ENCODE data around the gene COPS3.

The COPS3 gene

DNA sequence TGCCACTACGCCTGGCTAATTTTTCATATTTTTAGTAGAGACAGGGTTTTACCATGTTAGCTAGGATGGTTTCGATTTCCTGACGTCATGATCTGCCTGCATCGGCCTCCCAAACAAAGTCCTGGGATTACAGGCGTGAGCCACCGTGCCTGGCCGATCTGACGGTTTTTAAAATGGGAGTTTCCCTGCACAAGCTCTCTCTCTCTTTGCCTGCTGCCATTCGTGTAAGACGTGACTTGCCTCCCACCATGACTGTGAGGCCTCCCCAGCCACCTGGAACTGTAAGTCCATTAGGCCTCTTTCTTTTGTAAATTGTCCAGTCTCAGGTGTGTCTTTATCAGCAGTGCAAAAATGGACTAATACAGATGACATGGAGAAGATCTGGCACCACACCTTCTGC is 39.4 kb downstream of the COPS3 start:
- DNase-seq (ENCODE audit: low spot score): no peak

DNA sequence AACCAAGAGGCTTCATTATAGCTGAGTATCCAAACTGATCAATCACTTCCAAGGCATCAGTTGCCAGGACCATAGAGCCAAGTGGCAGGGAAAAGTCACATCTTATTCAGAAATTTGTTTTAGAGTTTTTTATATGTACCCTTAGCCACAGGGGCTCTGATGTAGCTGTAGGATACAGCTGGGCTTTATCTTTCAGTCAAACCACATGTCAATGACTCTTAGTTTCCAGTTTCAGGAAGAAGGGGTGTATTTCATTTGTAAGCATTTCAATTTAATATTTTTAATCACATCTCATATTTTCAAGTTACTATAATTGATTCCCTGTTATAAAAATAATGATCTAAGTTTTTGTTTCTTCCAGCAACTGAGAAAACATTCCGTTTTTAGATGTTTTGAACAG is 41.2 kb downstream of the COPS3 start:
- peak; percentile 32 for DNase-seq (ENCODE audit: low spot score)

DNA sequence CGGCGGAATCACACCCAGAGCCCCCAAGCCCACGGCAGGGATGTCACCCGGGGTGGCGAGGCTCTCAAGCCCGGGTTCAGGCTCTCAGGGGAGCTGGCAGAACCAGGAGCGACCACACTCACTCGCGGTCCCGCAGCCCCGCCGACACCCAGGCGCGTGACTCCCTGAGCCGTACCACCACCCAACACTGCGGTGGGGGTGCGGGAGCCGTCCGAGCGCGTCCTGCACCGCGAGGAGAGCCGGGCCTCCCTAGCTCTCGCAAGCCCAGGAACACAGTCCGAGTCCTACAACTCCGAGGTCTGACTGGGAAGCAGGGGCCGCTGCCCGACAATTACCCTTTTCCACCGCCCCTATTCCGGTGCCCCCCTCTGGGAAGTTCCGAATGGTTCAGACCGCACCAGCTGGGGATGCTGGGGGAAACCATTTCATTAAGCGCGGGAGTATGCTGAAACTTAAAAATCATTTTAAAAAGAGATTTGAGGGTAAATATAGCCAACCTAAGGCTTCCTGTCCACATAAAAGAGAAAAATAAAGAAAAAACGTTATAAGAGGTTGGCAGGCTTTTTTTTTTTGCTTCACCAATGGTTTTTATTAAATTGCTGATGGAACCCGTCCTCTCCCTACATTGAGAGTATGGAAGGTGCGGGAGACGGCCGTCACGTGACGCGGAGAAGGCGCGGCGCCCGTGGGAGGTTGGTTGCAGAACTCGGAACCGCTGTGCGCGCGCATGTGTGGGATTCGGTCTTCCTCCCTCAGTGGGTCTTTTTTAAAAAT is 43.8 kb downstream of the COPS3 start, which contains the start of gene FLCN:
Gene FLCN (minus strand): TSS at position 143 of the 774 bp plus-strand sequence. CDS start 9,031 bp downstream, outside the sequence.
- DNase-seq (ENCODE audit: low spot score): peak; percentile 94

DNA sequence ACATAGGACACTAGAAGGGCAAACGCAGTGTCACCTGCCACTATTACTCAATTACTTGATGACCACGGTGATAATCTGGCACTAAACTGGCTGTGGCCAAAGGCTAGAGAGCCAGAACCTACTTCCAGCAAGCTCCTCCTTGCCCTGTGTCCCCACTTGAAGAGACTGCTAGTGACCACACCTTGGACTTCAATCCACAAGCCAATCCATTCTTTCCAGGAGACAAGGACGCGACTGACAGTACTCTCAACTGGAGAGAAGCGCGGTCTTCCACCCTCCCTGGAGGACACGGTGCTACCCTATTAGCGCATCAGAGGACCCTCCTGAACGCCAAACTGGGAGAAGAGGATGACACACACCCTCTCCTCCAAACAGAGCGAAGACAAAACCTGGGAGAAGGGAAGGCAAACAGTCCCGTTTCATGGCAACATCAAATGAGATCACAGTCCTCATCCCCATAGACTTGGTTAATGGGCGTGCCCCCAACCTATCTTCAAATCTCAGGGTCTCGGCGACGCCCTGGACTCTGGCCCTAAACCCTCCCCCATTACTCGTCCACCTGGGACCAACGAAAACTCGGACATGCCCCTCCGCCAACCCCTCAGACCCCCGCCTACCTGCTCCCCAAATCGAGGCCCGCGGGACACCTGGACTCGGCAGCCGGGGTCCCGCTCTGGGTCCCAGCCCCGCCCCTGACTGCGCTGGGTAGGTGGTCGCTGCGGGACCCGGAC is 44.6 kb downstream of the COPS3 start:
- peak; percentile 80 for DNase-seq (ENCODE audit: low spot score)

DNA sequence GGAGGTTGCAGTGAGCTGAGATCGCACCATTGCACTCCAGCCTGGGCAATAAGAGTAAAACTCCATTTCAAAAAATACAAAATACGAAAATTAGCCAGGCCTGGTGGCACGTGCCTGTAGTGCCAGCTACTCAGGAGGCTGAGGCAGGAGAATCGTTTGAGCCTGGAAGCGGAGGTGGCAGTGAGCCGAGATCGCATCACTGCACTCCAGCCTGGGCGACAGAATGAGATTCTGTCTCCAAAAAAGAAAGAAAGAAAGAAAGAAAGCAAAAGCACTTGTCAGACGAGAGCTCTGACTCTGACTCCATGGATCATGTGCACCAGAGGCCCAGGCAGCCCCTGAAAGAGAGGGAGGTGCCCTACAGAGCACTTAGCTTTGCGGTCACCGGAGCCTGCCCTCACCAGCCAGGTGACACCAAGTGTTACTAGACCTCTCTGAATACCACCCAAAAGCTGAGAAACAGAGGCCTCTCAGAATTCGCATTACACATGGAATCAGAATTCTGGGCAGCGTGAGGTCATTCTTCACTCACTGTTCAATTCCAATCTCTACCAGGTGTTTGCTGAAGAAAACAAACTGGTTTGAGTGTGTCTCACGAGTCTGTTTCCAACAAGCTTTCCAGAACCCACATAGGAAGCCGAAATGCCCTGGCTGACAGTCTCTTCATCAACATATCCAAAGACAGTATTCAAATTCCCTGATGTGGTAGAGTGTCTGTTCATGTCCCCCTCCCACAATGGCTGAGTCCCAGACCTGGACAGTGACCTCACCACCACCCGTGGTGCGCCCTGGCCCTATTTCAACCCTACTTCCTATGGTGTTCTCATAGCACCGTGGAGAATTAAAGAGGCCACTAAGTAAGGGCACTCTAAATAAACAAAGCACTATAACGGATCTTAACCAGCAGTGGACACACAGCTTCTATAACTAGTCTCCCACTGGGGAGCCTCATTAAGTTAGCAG is 45.6 kb downstream of the COPS3 start:
- DNase-seq (ENCODE audit: low spot score): peak; percentile 47

DNA sequence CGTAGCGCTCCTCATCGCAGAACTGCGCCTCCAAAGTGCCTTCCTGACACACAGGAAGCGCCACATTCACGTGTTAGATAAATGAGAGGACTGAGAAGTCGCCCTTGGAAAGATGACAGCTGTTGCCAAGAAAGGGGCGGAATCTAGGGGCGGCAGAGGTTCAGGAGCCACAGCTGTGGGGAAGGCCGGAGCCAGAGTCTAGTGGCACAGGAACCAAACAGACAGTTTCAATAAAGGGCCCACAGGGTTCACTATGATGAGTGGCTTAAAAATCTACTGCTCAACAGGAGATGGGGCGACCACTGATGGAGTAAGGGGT is 48.8 kb downstream of the COPS3 start:
- no peak for DNase-seq (ENCODE audit: low spot score)

DNA sequence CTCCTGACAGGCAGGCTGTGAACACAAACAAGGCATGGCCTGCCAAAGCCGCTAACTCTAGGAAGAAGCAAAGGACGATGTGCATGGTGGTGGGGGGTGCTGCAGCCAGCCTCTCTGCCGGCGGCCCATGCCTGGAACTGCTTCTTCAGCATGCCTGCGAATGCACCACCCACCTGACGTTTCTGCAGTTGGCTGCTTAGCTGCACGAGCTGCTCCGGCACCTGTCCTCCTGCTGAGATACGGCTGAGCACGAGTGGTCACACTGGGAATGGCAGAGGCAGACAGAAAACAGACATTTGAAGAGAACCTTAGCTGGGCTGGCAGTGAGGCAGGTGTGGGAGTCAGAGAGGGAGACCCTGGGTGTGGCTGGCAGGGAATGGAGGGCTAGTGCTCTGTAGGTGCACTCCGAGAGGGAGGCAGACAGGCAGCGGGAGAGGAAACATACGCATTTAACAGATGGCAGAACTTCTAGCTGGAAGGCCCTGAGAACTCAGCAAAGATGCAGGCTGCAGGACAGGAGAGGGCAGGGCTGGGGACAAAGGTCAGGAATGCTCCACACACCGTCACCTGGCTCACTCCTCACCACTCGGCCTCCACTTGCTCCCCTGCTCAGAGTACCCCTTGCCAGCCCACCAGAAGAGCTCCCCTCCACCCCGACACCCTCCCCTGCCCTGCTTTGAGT is 49.3 kb downstream of the COPS3 start:
- DNase-seq (ENCODE audit: low spot score): no peak

DNA sequence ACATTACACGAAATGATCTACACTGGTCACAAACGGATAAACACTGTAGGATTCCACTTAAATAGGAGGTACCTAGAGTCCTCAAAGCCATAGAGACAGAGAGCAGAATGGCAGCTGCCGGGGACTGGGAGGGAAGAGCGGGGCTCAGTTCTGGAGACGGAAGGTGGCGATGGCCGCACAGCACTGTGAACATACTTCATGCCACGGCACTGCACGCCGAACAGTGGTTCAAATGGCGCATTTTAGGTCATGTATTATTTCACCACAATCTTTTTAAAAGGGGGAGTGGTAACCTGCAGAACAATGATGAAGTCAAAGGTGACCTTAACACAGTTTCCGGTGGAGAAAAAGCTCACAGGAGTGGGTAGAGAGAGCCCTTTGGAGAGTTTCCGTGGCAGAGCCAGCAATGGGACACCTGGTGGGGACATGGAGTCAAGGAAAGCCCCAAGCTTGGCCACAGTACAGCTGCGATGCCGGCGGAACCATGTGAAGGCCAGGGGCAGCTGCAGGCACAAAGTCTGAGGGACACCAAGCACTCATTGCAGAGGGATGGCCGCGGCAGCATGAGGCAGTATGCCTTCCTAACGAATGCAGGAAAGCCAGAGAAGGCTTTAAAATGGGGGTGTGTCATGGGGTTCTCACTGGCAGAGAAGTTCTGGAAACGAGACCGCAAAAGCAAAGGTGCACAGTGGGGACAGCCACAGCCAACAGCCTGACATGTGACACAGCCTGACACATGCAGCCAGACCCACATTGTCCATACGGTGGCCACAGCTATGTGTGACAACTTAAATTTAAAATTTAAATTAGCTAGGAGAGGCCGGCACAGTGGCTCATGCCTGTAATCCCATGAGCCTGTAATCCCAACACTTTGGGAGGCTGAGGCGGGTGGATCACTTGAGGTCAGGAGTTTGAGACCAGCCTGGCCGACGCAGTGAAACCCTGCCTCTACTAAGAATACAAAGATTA is 51.3 kb downstream of the COPS3 start:
- DNase-seq (ENCODE audit: low spot score): no peak

DNA sequence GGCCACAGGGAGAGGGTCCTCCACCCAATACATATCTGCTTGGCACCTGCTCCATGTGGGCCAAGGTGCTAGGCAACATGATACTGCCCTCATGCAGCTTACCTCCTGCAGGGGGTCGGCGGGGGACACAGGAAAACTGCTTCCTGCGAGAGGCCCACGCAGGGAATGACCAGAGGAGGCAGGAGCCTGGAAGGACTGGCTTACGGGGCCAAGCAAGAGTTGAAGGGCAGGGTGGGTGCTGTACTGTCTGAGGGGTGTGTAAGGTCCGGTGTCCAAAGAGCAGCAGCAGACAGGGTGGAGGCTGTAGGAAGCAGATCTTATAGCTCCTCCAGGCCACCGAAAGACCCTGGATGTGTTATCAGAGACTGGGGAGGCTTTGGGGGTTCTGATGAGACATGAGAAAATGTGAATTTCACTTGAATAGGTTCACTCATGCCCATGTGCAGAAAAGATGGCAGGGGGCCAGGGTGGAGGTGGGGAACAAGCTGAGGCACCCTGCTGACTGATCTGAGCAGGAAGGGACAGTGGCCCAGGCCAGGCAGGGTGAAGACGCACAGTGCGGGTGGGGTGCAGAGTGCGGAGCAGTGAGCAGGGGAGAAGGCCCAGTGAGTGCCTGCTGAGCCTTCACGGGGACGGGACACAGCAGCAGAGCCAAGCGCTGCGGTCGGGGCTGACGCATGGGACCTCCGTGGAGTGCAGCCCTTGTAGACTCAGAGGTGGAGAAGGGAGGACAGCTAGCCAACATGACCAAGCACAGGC is 52.3 kb downstream of the COPS3 start:
- DNase-seq (ENCODE audit: low spot score): no peak

DNA sequence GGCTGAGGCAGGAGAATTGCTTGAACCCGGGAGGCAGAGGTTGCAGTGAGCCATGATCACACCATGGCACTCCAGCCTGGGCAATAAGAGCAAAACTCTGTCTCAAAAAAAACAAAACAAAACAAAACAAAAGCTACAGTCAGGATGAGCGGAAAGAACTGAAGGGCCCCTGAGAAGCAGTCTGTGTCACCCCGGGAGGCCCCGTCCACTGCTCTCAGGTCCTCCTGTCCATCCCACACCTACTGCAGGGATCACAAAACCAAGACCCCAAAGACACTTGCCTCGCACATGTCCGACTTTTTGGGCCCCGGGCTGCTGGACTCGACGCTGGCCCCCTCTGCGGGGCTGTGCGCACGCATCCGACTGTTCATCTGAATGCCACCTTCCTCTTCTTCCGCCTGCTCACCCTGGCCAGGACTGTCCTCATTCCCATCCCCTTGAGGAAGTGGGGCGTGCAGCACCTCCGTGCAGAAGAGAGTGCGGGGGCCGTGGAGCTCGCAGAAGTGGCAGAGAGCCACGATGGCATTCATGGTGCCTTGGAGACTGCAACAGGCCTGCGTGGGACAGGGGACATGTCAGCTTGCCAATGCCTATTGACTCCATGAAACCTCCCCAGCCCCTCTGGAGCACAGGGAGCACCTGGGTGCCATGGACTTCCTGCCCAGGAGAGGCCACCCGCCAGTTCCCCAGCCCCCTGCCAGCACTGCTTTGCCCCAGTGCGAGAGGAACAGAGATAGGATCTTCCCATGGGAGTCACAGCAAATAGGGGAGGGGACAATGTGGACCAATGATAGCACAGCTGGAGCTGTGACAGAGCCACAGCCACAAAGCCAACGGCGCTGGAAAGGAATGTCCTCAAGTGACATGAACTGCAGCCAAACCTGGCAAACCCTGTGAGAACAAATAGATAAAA is 53.2 kb downstream of the COPS3 start:
- no peak for DNase-seq (ENCODE audit: low spot score)

DNA sequence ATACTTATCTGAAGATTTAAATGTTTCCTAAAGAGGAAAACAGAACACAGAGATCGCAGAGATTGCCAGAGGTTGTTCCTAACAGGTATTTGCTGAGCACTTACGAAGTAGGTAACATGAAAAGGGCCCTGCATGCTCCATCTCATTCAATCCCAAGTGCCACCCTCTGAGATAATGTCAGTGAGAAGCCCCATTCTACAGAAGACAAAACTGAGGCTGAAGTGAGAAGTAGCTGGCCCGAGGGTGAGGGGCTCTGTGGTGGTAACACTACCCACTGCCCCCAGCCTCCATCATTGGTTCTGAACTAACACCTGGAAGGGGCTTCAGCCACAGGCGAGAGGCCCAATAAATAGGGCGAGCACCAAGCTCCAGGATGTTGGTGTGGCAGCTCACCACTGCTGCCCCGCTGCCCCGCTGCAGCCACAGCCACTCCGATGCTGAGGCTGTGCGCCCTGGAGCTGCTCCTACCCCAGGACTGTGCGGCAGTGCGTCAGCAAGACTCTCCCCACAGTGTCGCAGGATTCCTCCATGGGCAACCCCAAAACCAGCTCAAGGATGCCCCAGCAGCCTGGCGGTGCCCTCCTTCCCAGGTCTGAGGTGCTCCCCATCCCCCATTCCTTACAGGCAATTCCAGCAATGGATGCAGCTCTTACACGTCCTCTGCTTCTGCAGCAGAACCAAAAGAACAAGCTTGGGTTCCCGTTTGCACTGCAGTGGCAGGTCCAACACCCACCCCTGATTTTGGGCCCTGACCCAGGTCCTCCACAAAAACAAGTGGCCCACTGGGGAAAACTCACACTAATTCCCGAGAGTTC is 54.4 kb downstream of the COPS3 start:
- no peak for DNase-seq (ENCODE audit: low spot score)

DNA sequence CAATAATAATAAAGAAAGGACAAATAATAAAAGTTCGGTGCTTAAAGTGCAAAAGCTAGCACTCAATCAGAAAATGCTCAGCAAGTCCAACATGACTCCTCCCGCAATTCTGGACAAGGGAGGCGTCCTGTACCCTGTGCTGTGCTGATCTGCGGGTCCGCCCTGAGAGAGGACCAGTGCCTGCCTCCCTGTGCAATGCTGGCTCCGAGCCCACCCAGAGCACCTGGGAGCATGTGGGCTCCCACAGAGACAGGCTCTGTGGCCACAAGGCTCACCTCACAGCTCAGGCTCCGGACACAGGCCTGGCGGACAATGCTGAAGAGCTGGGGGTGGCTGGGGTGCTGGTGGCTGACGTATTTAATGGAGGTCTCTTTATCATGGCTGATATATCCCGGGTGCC is 55.1 kb downstream of the COPS3 start:
- no peak for DNase-seq (ENCODE audit: low spot score)

DNA sequence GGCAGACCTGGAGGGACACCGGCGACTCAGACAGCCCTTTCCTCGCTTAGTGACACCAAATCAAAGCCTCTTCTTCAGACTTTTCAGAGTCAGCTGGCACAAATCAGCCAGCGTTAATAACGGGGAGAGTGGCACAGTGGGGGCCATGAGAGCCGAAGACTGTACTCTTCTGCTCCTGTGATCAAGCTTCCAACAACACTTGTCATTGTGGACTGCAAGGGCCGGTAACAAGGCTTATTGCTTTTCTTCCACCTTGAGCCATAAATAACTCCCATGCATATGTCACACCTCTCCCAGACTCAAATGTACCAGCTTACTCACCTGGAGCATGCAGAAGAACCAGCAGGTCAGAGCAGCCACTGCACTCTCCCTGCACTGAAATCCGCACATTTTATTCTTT is 56.9 kb downstream of the COPS3 start:
- DNase-seq (ENCODE audit: low spot score): no peak

DNA sequence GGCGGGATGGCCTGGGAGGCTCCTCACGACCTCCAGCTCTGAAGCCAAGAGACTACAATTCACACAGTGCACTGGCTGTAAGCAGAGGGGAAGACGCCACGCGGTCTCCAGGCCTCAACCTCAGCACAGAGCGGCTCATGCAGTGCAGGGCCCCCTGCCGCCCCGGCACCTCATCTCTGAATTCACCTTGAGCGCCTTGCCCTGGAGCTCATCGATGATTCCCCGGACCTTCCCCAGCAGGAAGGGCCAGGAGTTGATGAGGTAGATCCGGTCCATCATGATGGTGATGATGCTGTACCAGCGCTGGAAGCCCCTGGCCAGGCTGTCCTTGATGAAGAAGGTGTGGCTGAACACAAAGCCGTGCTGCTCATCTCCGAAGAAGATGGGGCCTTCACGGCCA is 57.3 kb downstream of the COPS3 start:
- DNase-seq (ENCODE audit: low spot score): no peak

DNA sequence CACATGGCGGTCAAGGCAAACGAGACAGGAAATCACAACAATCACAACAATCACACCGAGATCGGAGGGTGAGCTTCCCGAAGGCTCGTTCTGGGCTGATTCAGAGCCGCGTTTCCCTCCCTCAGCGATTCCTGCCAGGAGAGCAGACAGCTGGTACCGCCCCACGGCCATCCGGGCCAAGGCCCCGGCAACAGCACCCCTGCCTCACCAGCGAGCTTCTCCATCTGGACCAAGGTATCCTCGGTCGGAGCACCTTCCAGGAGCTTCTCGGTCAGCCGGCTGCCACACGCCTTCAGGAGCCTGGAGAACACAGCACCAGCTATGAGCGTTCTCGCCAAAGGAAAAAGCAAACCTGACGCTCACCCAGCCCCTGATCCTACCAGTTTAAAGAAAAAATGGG is 59.7 kb downstream of the COPS3 start:
- DNase-seq (ENCODE audit: low spot score): no peak

DNA sequence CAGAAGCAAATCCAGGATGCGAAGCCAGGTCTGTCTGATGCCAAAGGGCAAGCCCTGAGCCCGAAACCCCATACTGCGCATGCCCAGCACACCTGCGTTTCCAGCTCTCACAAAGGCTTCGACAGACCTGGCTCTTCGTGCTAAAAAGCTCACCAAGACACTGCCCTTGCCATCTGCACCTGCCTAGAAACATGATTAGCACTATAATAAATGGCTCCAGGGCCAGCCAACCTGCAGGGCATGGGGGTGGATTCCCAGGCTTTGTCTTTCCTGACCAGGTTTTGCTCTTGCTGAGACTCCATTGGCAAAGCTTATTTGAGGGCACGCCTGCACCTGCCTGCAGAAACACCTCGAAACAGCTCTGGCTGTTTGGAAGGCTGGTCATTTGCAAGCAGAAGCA is 60.5 kb downstream of the COPS3 start:
- no peak for DNase-seq (ENCODE audit: low spot score)

DNA sequence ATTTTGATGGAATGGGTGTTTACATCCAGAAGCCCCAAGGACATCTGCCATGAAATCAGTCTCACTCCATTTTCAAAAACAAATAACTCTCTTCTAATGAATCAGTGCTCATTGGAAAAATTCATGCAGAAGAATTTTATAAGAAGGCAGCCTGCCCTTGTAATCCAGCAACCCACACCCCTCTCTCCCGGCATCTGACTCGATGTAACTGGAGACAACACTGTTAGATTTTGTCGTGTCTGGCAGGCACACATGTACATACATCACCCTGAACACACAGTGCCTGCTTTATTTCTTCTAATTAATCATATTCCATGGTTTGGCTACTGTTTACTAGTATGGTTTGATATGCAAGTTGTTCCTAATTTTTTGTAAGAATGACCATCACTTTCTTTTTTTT is 63.1 kb downstream of the COPS3 start:
- no peak for DNase-seq (ENCODE audit: low spot score)

DNA sequence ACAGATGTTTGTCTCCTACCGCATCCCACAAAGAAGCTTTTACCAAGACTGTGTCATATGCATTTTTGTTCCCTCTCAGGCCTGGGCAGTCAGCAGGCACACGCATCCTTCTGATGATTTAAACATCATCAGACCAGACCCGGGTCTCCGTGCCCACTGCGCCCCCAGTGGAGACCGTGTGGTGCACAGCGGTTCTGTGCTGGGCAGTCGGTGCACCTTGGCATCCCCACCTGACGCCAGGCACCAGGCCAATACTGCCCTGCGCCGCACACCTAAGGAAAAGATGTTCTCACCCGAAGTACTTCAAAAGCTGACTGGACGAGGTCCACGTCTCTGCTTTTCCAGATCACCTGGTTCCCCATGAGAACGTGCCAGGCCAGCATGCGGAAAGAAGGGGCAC is 64.3 kb downstream of the COPS3 start:
- DNase-seq (ENCODE audit: low spot score): no peak
